GM18502 (cell line): Measurements from ENCODE around the gene TACO1.

Experiments
- ATAC-seq: cut with Tn5 transposase; IDR thresholded peaks from one replicate; pipeline ENCODE4 v1.9.1; 2021; ENCODE audit warnings: mild to moderate bottlenecking; ENCODE audit not compliant: unreplicated experiment, poor library complexity

Gene TACO1

GRCh38 chr17:63596856-63597586 lies 3.7 kb upstream of the TACO1 start:
- no peak for ATAC-seq

GRCh38 chr17:63598281-63598680 lies 2.4 kb upstream of the TACO1 start:
- no peak for ATAC-seq

GRCh38 chr17:63601439-63602371 lies 1.0 kb downstream of the TACO1 start:
- ATAC-seq, result no peak

- ATAC-seq, result no peak
Measured at GRCh38 chr17:63609816-63610573, 9.3 kb downstream of the TACO1 start.

- no peak for ATAC-seq
Measured at GRCh38 chr17:63610854-63611253, 10.2 kb downstream of the TACO1 start.

GRCh38 chr17:63611354-63611753 lies 10.7 kb downstream of the TACO1 start:
- ATAC-seq, result no peak

- ATAC-seq, result no peak
Measured at GRCh38 chr17:63613663-63614062, 13.0 kb downstream of the TACO1 start.

GRCh38 chr17:63621229-63621683 lies 20.6 kb downstream of the TACO1 start:
- ATAC-seq, result no peak

- peak; percentile 93 for ATAC-seq
Measured at GRCh38 chr17:63621684-63622573, 21.2 kb downstream of the TACO1 start, which contains the start of gene MAP3K3. Gene MAP3K3 (plus strand): TSS chr17:63622417. CDS start chr17:63622760, 343 bp downstream.

GRCh38 chr17:63622574-63623390 lies 22.1 kb downstream of the TACO1 start:
- ATAC-seq, result peak; percentile 36

- no peak for ATAC-seq
Measured at GRCh38 chr17:63623786-63624530, 23.3 kb downstream of the TACO1 start.

GRCh38 chr17:63624531-63624880 lies 23.8 kb downstream of the TACO1 start:
- no peak for ATAC-seq

- ATAC-seq, result no peak
Measured at GRCh38 chr17:63626551-63627180, 26.0 kb downstream of the TACO1 start.

- no peak for ATAC-seq
Measured at GRCh38 chr17:63629627-63630026, 28.9 kb downstream of the TACO1 start.

- ATAC-seq, result no peak
Measured at GRCh38 chr17:63631062-63631461, 30.4 kb downstream of the TACO1 start.

GRCh38 chr17:63631626-63632025 lies 30.9 kb downstream of the TACO1 start:
- no peak for ATAC-seq

- no peak for ATAC-seq
Measured at GRCh38 chr17:63633742-63634141, 33.0 kb downstream of the TACO1 start.

GRCh38 chr17:63634163-63634562 lies 33.5 kb downstream of the TACO1 start:
- ATAC-seq, result no peak
